ENCODE measurements around the gene LAT.

Gene LAT

DNA sequence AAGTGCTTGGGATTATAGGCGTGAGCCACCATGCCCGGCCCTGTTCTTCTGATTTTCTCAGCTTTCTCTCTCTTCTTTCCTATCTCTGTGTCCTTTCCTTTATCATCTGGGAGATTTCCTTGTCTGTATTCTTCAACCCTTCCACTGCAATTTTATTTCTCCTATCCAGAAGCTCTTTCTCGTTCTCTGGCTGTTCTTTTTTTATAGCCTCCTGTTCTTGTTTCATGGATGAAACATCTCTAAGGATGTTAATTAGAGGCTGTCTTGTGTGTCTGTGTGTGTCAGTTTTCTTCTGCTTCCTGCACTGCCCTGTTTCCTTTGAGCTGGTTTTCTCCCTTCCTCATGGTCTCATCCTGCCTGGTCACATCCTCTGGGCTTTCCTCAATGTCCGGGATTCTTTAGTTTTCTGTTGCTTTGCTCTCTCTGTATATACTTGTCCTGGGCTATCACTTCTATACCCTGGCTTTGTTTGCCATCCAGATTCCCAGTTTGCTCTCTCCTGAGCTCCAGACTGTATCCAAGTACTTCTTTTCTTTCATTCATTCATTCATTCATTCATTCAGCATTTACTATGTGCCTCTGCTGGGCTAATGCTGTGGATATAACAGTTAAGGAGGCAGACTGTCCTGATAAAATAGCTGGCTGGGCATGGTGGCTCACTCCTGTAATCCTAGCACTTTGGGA, 2.5 kb downstream of the LAT start:
- Histone ChIP-seq H3K27me3 (ENCODE audit: insufficient read depth, poor library complexity, severe bottlenecking) (no peaks in the 10 kb centered on the region), H3K4me3 (replicated peaks; ENCODE audit: insufficient read depth, low read length) (no peak overlapping the region), H3K27ac (replicated peaks) (no peak overlapping the region)
- TF ChIP-seq REST (IDR thresholded peaks at IDR 0.05; ENCODE audit: insufficient replicate concordance, low read depth) (no peak), POLR2AphosphoS5 (IDR thresholded peaks at IDR 0.05; ENCODE audit: low read depth) (no peak), SPI1 (IDR thresholded peaks at IDR 0.05; ENCODE audit: borderline replicate concordance, low read depth) (no peak), GABPA (IDR thresholded peaks at IDR 0.05; ENCODE audit: low read depth) (no peak), CTCF (IDR thresholded peaks at IDR 0.05; ENCODE audit: insufficient read depth, low read length) (no peak)
- DNase-seq (ENCODE audit: low read depth in 1 of 2, low spot score in 1 of 2), result no peak

GRCh38 chr16:28989363-28989762, 4.5 kb downstream of the LAT start:
- DNase-seq (ENCODE audit: low read depth in 1 of 2, low spot score in 1 of 2), result no peak
- no peak overlapping the region for H3K27ac ChIP-seq (replicated peaks)
- H3K4me3 ChIP-seq (replicated peaks; ENCODE audit: insufficient read depth, low read length), result no peak overlapping the region
- no peaks in the 10 kb centered on the region for H3K27me3 ChIP-seq (ENCODE audit: insufficient read depth, poor library complexity, severe bottlenecking)
- no peak for TF ChIP-seq CTCF (IDR thresholded peaks at IDR 0.05; ENCODE audit: insufficient read depth, low read length)

DNA sequence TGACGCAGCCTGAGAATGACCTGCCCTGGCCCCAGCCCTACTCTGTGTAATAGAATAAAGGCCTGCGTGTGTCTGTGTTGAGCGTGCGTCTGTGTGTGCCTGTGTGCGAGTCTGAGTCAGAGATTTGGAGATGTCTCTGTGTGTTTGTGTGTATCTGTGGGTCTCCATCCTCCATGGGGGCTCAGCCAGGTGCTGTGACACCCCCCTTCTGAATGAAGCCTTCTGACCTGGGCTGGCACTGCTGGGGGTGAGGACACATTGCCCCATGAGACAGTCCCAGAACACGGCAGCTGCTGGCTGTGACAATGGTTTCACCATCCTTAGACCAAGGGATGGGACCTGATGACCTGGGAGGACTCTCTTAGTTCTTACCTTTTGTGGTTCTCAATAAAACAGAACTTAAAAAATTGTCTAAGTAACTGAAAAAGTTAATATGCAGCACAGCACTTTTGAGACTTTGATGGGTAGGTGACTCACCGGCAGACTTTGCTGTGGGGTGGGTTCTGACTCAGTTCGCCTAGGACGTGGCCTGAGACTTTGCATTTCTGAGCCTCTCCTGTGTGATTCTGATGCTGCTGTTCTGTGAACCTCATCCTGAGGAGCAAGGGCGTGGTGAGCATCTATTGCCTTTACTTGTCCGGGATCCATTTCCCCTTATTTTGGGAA, 5.7 kb downstream of the LAT start:
- TF ChIP-seq CTCF (IDR thresholded peaks at IDR 0.05; ENCODE audit: insufficient read depth, low read length) (no peak), REST (IDR thresholded peaks at IDR 0.05; ENCODE audit: insufficient replicate concordance, low read depth) (no peak), POLR2AphosphoS5 (IDR thresholded peaks at IDR 0.05; ENCODE audit: low read depth) (no peak), SPI1 (IDR thresholded peaks at IDR 0.05; ENCODE audit: borderline replicate concordance, low read depth) (no peak), GABPA (IDR thresholded peaks at IDR 0.05; ENCODE audit: low read depth) (no peak)
- Histone ChIP-seq H3K4me3 (replicated peaks; ENCODE audit: insufficient read depth, low read length) (no peak overlapping the region), H3K27me3 (ENCODE audit: insufficient read depth, poor library complexity, severe bottlenecking) (no peaks in the 10 kb centered on the region), H3K27ac (replicated peaks) (no peak overlapping the region)
- DNase-seq (ENCODE audit: low read depth in 1 of 2, low spot score in 1 of 2), result no peak

All from HL-60 (cell line).